ENCODE measurements around the gene FBXL15. TPM values are rescaled to one million over a fixed set of nuclear protein-coding genes. Genes with fewer than 3 reads are reported as not detected.
"Not testable (repeated sequence)": the region's sequence is repeated elsewhere in the genome, so short reads cannot be mapped to it uniquely, and the experiment has no call there.

Gene FBXL15
- total and polyA plus RNA-seq, 10 donors, result 16.7 to 28.7 (median 23.0) TPM

GRCh38 chr10:102451105-102451969 lies 30.7 kb downstream of the FBXL15 start, which contains the start of gene C10orf95:
TSS of gene C10orf95 (minus strand) at chr10:102451543. CDS start at chr10:102451093, 450 bp downstream.
- 25 to 36% (median 27%) methylated on average over 20 to 28 of the region's 28 CpGs for WGBS, 5 donors
- peak; percentile 81 for DNase-seq

GRCh38 chr10:102452672-102453340 lies 32.2 kb downstream of the FBXL15 start:
- no peak for TF ChIP-seq POLR2A (IDR thresholded peaks at IDR 0.05)
- peak in 1 of 3 donors; percentile 67 for TF ChIP-seq POLR2AphosphoS5 (IDR thresholded peaks at IDR 0.05)
- no peak for TF ChIP-seq CTCF (IDR thresholded peaks at IDR 0.05 in 8 of 11, conservative IDR thresholded peaks at IDR 0.05 in 3 of 11)

More at GRCh38 chr10:102451105-102451969, 30.7 kb downstream of the FBXL15 start, which contains the start of gene C10orf95:
- Histone ChIP-seq H3K4me3 (peak within 1 kb of the TSS; percentile 63 to 98 (median 81)), H3K4me1 (peaks cover 8 to 68% (median 35%) of the 10 kb centered on the region in 6 donors), H3K36me3 (peaks cover 0 to 37% (median 8%) of the 10 kb centered on the region in 6 donors), H3K27me3 (replicated peaks in 1 of 7) (no peaks in the 10 kb centered on the region), H3K27ac (peak within 1 kb of the TSS; percentile 67 to 95 (median 88)), H3K9me3 (no peaks in the 10 kb centered on the region)
- TF ChIP-seq POLR2AphosphoS5 (IDR thresholded peaks at IDR 0.05) (no peak), POLR2A (IDR thresholded peaks at IDR 0.05) (no peak), CTCF (IDR thresholded peaks at IDR 0.05 in 8 of 11, conservative IDR thresholded peaks at IDR 0.05 in 3 of 11) (no peak)
- intact Hi-C loops (cut with DNase I; ENCODE audit: low total_unique reads), result no loop called here

GRCh38 chr10:102453502-102453901 lies 32.9 kb downstream of the FBXL15 start:
- Histone ChIP-seq H3K27me3 (replicated peaks in 1 of 7) (no peaks in the 10 kb centered on the region), H3K36me3 (peaks cover 0 to 37% (median 8%) of the 10 kb centered on the region in 6 donors), H3K27ac (peak overlapping the region in 6 of 8 donors; percentile 8 to 93 (median 79)), H3K4me3 (no peak overlapping the region), H3K4me1 (peaks cover 8 to 76% (median 35%) of the 10 kb centered on the region in 6 donors), H3K9me3 (no peaks in the 10 kb centered on the region)
- intact Hi-C loops (cut with DNase I; ENCODE audit: low total_unique reads), result no loop called here
- no peak for TF ChIP-seq CTCF (IDR thresholded peaks at IDR 0.05 in 8 of 11, conservative IDR thresholded peaks at IDR 0.05 in 3 of 11)
- no peak for TF ChIP-seq POLR2AphosphoS5 (IDR thresholded peaks at IDR 0.05)
- no peak for TF ChIP-seq POLR2A (IDR thresholded peaks at IDR 0.05)
- 65 to 88% (median 85%) methylated on average over 5 of the region's 5 CpGs for whole genome bisulfite sequencing, 5 donors
- DNase-seq, result no peak

More at GRCh38 chr10:102452672-102453340, 32.2 kb downstream of the FBXL15 start:
- no peaks in the 10 kb centered on the region for H3K27me3 ChIP-seq (replicated peaks in 1 of 7)
- 37 to 73% (median 54%) methylated on average over 3 of the region's 3 CpGs for WGBS, 5 donors
- no peak overlapping the region for H3K4me3 ChIP-seq
- no peak for DNase-seq
- no peaks in the 10 kb centered on the region for H3K9me3 ChIP-seq
- peaks cover 8 to 76% (median 35%) of the 10 kb centered on the region in 6 donors for H3K4me1 ChIP-seq
- intact Hi-C loops (cut with DNase I; ENCODE audit: low total_unique reads), result no loop called here
- peaks cover 0 to 37% (median 8%) of the 10 kb centered on the region in 6 donors for H3K36me3 ChIP-seq
- peak overlapping the region in 6 of 8 donors; percentile 34 to 93 (median 79) for H3K27ac ChIP-seq

- H3K4me3 ChIP-seq; H3K27me3 ChIP-seq (replicated peaks in 1 of 7); H3K9me3 ChIP-seq; DNase-seq; intact Hi-C loops (cut with DNase I; ENCODE audit: low total_unique reads): not testable (repeated sequence)
- 55 to 82% (median 71%) methylated on average over 13 of the region's 13 CpGs for WGBS, 5 donors
- peaks cover 0 to 37% (median 8%) of the 10 kb centered on the region in 6 donors for H3K36me3 ChIP-seq
- H3K27ac ChIP-seq, result peak overlapping the region in 4 of 8 donors; percentile 7 to 93 (median 64)
- peaks cover 8 to 66% (median 29%) of the 10 kb centered on the region in 6 donors for H3K4me1 ChIP-seq
Observed at GRCh38 chr10:102454662-102455487, 34.2 kb downstream of the FBXL15 start.
